Tibial nerve (tissue), 4 donors: Measurements from ENCODE around the gene DLST. TPM values are rescaled to one million over a fixed set of nuclear protein-coding genes. Genes with fewer than 3 reads are reported as not detected.
"Not testable (repeated sequence)": the region's sequence is repeated elsewhere in the genome, so short reads cannot be mapped to it uniquely, and the experiment has no call there.

Experiments used
- DNase-seq, 2 donors: peaks; one replicate each; pipeline ENCODE4 v3.0.0-alpha.2; 2019; ENCODE audit warnings: low spot score in 2 of 2
- H3K27ac ChIP-seq, 4 donors: fragments of 200-600 bp; sonication (generic) in 3 of 4; one replicate each; pipeline ENCODE4 v1.5.1; 2017 to 2019; ENCODE audit warnings: mild to moderate bottlenecking in 1 of 4
- H3K27me3 ChIP-seq, 2 donors: fragments of 200-600 bp; sonication (generic) in 1 of 2; one replicate each; pipeline versions ENCODE4 v1.5.1 to v1.6.0; 2017 to 2019
- H3K36me3 ChIP-seq, 3 donors: fragments of 200-600 bp; sonication (generic); one replicate each; pipeline ENCODE4 v1.5.1; 2018 to 2019
- H3K4me1 ChIP-seq, 4 donors: fragments of 200-600 bp; sonication (generic) in 3 of 4; one replicate each; pipeline ENCODE4 v1.5.1; 2017 to 2019
- H3K4me3 ChIP-seq, 4 donors: fragments of 200-600 bp; sonication (generic) in 3 of 4; one replicate each; pipeline ENCODE4 v1.5.1; 2017 to 2019; ENCODE audit warnings: mild to moderate bottlenecking in 1 of 4, moderate library complexity in 1 of 4
- H3K9me3 ChIP-seq, 4 donors: fragments of 200-600 bp; sonication (generic) in 3 of 4; one replicate each; pipeline ENCODE4 v1.5.1; 2017 to 2019
- CTCF ChIP-seq, 5 experiments: fragments of 200-600 bp in 3 of 5; fragments of 450-650 bp in 2 of 5; sonication (generic) in 3 of 5; IDR thresholded peaks; one replicate each; pipeline ENCODE4 v1.5.1; 2016 to 2019; ENCODE audit warnings: antibody characterized with exemption in 5 of 5, mild to moderate bottlenecking in 3 of 5, moderate library complexity in 2 of 5
- EP300 ChIP-seq, 2 donors: sonication (generic); formaldehyde crosslinking; IDR thresholded peaks; one replicate each; pipeline ENCODE4 v1.6.1; 2017; ENCODE audit warnings: antibody characterized with exemption in 2 of 2, mild to moderate bottlenecking in 1 of 2
- POLR2A ChIP-seq, 2 donors: fragments of 450-650 bp; IDR thresholded peaks; one replicate each; pipeline ENCODE4 v1.6.1; 2017; ENCODE audit warnings: antibody characterized with exemption in 2 of 2, mild to moderate bottlenecking in 2 of 2, moderate library complexity in 2 of 2
- WGBS, 2 donors: methylation state at CpG; one replicate each; pipeline ENCODE4 v1.1.5; 2018; 5-methylcytosine and 5-hydroxymethylcytosine counted together
- total RNA-seq, 4 donors: library from RNA; depleted of rRNA; stranded (reverse); fragments of >200 nt; gene quantifications; one replicate each; pipeline ENCODE4 v1.1.0, GENCODE V29; 2016

The DLST gene
- total RNA-seq, 4 donors from 2014 or later: 73.5 to 94.8 (median 87.2) TPM

GRCh38 chr14:74932401-74932901, 50.7 kb downstream of the DLST start:
- WGBS, 2 donors: 12 to 13% methylated on average over 6 of the region's 6 CpGs
- peak in 1 of 2 donors; percentile 65 for DNase-seq

GRCh38 chr14:74932936-74933335, 51.2 kb downstream of the DLST start:
- WGBS, 2 donors: 67 to 74% methylated on average over 4 of the region's 4 CpGs
- not testable (repeated sequence) for H3K4me3 ChIP-seq, H3K9me3 ChIP-seq, H3K36me3 ChIP-seq, DNase-seq, H3K27me3 ChIP-seq
- Histone ChIP-seq H3K27ac (peak overlapping the region in 2 of 4 donors; percentile 62 to 70), H3K4me1 (peaks cover 0 to 31% (median 15%) of the 10 kb centered on the region in 4 donors)

More at GRCh38 chr14:74932401-74932901, 50.7 kb downstream of the DLST start:
- Histone ChIP-seq H3K27me3 (no peaks in the 10 kb centered on the region), H3K27ac (peak overlapping the region in 2 of 4 donors; percentile 62 to 70), H3K4me3 (no peak overlapping the region), H3K36me3 (no peaks in the 10 kb centered on the region), H3K9me3 (no peaks in the 10 kb centered on the region), H3K4me1 (peaks cover 0 to 31% (median 15%) of the 10 kb centered on the region in 4 donors)
- TF ChIP-seq CTCF (IDR thresholded peaks at IDR 0.05): no peak
- peak in 1 of 2 donors; percentile 75 for TF ChIP-seq EP300 (IDR thresholded peaks at IDR 0.05)
- TF ChIP-seq POLR2A (IDR thresholded peaks at IDR 0.05): no peak

- no peak for DNase-seq
- Histone ChIP-seq H3K4me3 (no peak overlapping the region), H3K27ac (peak overlapping the region in 2 of 4 donors; percentile 41 to 64), H3K27me3 (no peaks in the 10 kb centered on the region), H3K4me1 (peaks cover 0 to 36% (median 17%) of the 10 kb centered on the region in 4 donors), H3K36me3 (no peaks in the 10 kb centered on the region), H3K9me3 (no peaks in the 10 kb centered on the region)
- whole genome bisulfite sequencing, 2 donors: 51 to 60% methylated on average over 4 of the region's 4 CpGs
- TF ChIP-seq POLR2A (IDR thresholded peaks at IDR 0.05) (no peak), EP300 (IDR thresholded peaks at IDR 0.05) (no peak), CTCF (IDR thresholded peaks at IDR 0.05) (no peak)
These were observed 52.3 kb downstream of the DLST start for GRCh38 chr14:74934041-74934440.

- TF ChIP-seq EP300 (IDR thresholded peaks at IDR 0.05): no peak
- no peak for TF ChIP-seq CTCF (IDR thresholded peaks at IDR 0.05)
- no peak for TF ChIP-seq POLR2A (IDR thresholded peaks at IDR 0.05)
- peak overlapping the region in 2 of 4 donors; percentile 41 to 64 for H3K27ac ChIP-seq
These were observed 53.0 kb downstream of the DLST start for GRCh38 chr14:74934476-74935359.

GRCh38 chr14:74935360-74935680, 53.6 kb downstream of the DLST start:
- H3K27me3 ChIP-seq: no peaks in the 10 kb centered on the region
- H3K9me3 ChIP-seq: no peaks in the 10 kb centered on the region
- H3K27ac ChIP-seq: no peak overlapping the region
- DNase-seq: no peak
- 59 to 75% methylated on average over 9 of the region's 9 CpGs for WGBS, 2 donors
- peaks cover 0 to 48% (median 30%) of the 10 kb centered on the region in 4 donors for H3K4me1 ChIP-seq
- no peaks in the 10 kb centered on the region for H3K36me3 ChIP-seq
- no peak overlapping the region for H3K4me3 ChIP-seq
- TF ChIP-seq POLR2A (IDR thresholded peaks at IDR 0.05) (no peak), EP300 (IDR thresholded peaks at IDR 0.05) (no peak), CTCF (IDR thresholded peaks at IDR 0.05) (no peak)

More at GRCh38 chr14:74934476-74935359, 53.0 kb downstream of the DLST start:
- H3K27me3 ChIP-seq: no peaks in the 10 kb centered on the region
- H3K4me1 ChIP-seq: peaks cover 0 to 42% (median 24%) of the 10 kb centered on the region in 4 donors
- no peak for DNase-seq
- H3K9me3 ChIP-seq: no peaks in the 10 kb centered on the region
- WGBS, 2 donors: 57 to 60% methylated on average over 25 of the region's 26 CpGs
- H3K36me3 ChIP-seq: no peaks in the 10 kb centered on the region
- H3K4me3 ChIP-seq: no peak overlapping the region
